Cardiac fibroblast (primary cell): ENCODE data around the gene ATXN7L1.
A peak's percentile ranks its signal among the peaks of the same experiment; 100 is the strongest.

Source experiments
- DNase-seq, 2 donors: peaks; one replicate each; pipeline versions ENCODE4 v3.0.0 to v3.0.0-alpha.2; 2010; ENCODE audit warnings: low read depth in 2 of 2
- H3K4me3 ChIP-seq, 2 donors: replicated peaks in 1 of 2; 1 replicate in 1 of 2; 2 replicates in 1 of 2; pipeline ENCODE4 v1.5.1; 2011; ENCODE audit warnings: low read depth in 2 of 2, low read length in 2 of 2, mild to moderate bottlenecking in 2 of 2, moderate library complexity in 1 of 2
- CTCF ChIP-seq: IDR thresholded peaks from one replicate; pipeline ENCODE4 v1.5.1; 2011; ENCODE audit warnings: low read depth, mild to moderate bottlenecking, low read length, inconsistent platforms

Gene ATXN7L1

GRCh38 chr7:105621617-105622016 is 254.8 kb downstream of the ATXN7L1 start:
- no peak overlapping the region for H3K4me3 ChIP-seq
- peak in 1 of 2 donors; percentile 74 for DNase-seq
- no peak for TF ChIP-seq CTCF

GRCh38 chr7:105621176-105621575 is 255.2 kb downstream of the ATXN7L1 start:
- no peak overlapping the region for H3K4me3 ChIP-seq
- no peak for DNase-seq
- TF ChIP-seq CTCF: no peak

GRCh38 chr7:105619590-105619989 is 256.8 kb downstream of the ATXN7L1 start:
- TF ChIP-seq CTCF: no peak
- DNase-seq: no peak
- H3K4me3 ChIP-seq: no peak overlapping the region

- TF ChIP-seq CTCF: no peak
- no peak for DNase-seq
- no peak overlapping the region for H3K4me3 ChIP-seq
Observed at GRCh38 chr7:105618016-105618296, 258.4 kb downstream of the ATXN7L1 start.

- no peak for TF ChIP-seq CTCF
- no peak overlapping the region for H3K4me3 ChIP-seq
- no peak for DNase-seq
Observed at GRCh38 chr7:105617280-105618015, 259.0 kb downstream of the ATXN7L1 start.

GRCh38 chr7:105614341-105614840 is 262.0 kb downstream of the ATXN7L1 start:
- DNase-seq: no peak
- no peak for TF ChIP-seq CTCF
- H3K4me3 ChIP-seq: no peak overlapping the region

- no peak for TF ChIP-seq CTCF
- no peak overlapping the region for H3K4me3 ChIP-seq
- no peak for DNase-seq
Observed at GRCh38 chr7:105613611-105614330, 262.6 kb downstream of the ATXN7L1 start.
